Activated CD8-positive, alpha-beta T cell treated with anti-CD3 and anti-CD28 coated beads for 36 hours (primary cell): ENCODE results near the gene ADAMTSL5. TPM values are rescaled to one million over a fixed set of nuclear protein-coding genes. Genes with fewer than 3 reads are reported as not detected.
"Not testable (repeated sequence)": the region's sequence is repeated elsewhere in the genome, so short reads cannot be mapped to it uniquely, and the experiment has no call there.

ENCODE experiments used
- ATAC-seq: fragments of 200-7000 bp; cut with Tn5 transposase; one replicate; pipeline ENCODE4 v1.10.0; 2021; ENCODE audit warnings: mild to moderate bottlenecking, moderate library complexity
- CTCF ChIA-PET: fragments of 350-600 bp; sonication (Branson Sonifier 250); formaldehyde crosslinking; loops from one replicate; lab custom pipeline; 2021; ENCODE audit warnings: antibody characterized with exemption; lab: Charles Lee
- POLR2A ChIA-PET: fragments of 350-600 bp; sonication (Branson Sonifier 250); formaldehyde crosslinking; loops from one replicate; lab custom pipeline; 2021; ENCODE audit warnings: antibody characterized with exemption; lab: Charles Lee
- DNase-seq: peaks from one replicate; pipeline ENCODE4 v3.0.0-alpha.2; 2020
- H3K27ac Mint-ChIP-seq: one replicate; pipeline ENCODE4 v1.8.0; 2021; ENCODE audit warnings: mild to moderate bottlenecking, mixed read lengths
- H3K27me3 Mint-ChIP-seq: one replicate; pipeline ENCODE4 v1.8.0; 2021; ENCODE audit warnings: mixed read lengths
- H3K36me3 Mint-ChIP-seq: one replicate; pipeline ENCODE4 v1.8.0; 2021; ENCODE audit warnings: low read depth, mixed read lengths
- H3K4me1 Mint-ChIP-seq: one replicate; pipeline ENCODE4 v1.8.0; 2021; ENCODE audit warnings: low read depth, mixed read lengths
- H3K4me3 Mint-ChIP-seq: one replicate; pipeline ENCODE4 v1.8.0; 2021; ENCODE audit warnings: mild to moderate bottlenecking, moderate library complexity, mixed read lengths
- H3K9me3 Mint-ChIP-seq: one replicate; pipeline ENCODE4 v1.8.0; 2021; ENCODE audit warnings: mixed read lengths
- intact Hi-C: fragments of 100-400 bp; cut with micrococcal nuclease; formaldehyde crosslinking; loops from one replicate; pipeline ENCODE4 v1.10.0; 2022
- total RNA-seq, 2 experiments: library from RNA; stranded (reverse); gene quantifications; one replicate each; pipeline ENCODE4 v1.2.3, GENCODE V29; 2021
- TF ChIP-seq, protein P1 (sequence below): fragments of 200-600 bp; IDR thresholded peaks from one replicate; pipeline ENCODE4 v1.8.0; 2022; ENCODE audit warnings: antibody characterized with exemption, mild to moderate bottlenecking

Gene ADAMTSL5
- total RNA-seq, 2 experiments from 2014 or later: 1.3 TPM

DNA sequence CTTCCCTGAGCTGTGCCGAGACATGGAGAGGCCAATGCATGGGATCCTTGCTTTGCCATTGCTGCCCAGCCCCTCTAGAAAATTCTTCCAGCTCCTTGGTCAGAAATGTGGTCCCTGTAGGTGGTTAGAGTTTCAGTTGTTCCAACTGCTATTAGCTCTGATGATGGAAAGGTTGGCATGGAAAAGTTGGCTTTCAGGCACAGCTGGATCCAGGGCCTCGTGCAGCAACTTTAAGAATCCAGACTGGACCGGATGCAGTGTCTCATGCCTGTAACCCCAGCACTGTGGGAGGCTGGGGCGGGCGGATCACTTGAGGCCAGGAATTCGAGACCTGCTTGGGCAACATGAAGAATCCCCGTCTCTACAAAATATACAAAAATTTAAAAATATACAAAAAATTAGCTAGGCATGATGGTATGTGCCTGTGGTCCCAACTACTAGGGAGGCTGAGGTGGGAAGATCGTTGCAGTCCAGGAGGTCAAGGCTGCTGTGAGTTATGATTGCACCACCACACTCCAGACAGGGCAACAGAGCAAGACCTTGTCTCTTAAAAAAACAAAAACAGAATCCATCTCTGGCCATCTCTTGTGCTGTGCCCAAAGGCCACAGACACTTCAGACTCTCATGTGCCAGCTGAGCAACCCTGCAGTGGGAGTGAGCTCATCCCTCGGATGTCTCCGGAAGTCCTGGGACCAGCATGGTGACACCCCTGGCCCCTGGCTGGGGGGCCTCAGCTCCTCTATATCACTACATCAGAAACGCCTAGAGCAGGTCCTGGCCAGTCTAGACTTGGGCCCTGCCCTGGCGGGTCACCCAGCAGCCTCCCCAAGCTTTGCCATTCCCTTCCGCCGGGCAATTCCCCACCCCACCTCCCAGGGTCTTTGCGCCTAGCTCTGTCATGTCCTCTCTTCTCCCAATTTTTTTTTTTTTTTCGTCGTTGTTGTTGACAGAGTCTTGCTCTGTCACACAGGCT lies 38.5 kb upstream of the ADAMTSL5 start:
- peaks cover 6% of the 10 kb centered on the region for H3K27me3 Mint-ChIP-seq

GRCh38 chr19:1549332-1549945 lies 36.6 kb upstream of the ADAMTSL5 start:
- H3K27me3 Mint-ChIP-seq: peaks cover 11% of the 10 kb centered on the region

More for the DNA sequence above, 38.5 kb upstream of the ADAMTSL5 start:
- intact Hi-C loops: no loop called here
- Mint-ChIP-seq H3K36me3 (no peaks in the 10 kb centered on the region), H3K4me1 (no peaks in the 10 kb centered on the region), H3K4me3 (no peak overlapping the region), H3K27ac (no peak overlapping the region), H3K9me3 (no peaks in the 10 kb centered on the region)
- no peak for DNase-seq
- ChIA-PET CTCF (interaction anchor here (1.1 kb wide), 1 partner anchor 145 kb away, joined by 3 read pairs; no protein-coding TSS in a partner anchor), POLR2A (interaction anchor here (0.6 to 1.1 kb wide), 2 partner anchors 40 to 129 kb away, joined by 3 read pairs; no protein-coding TSS in a partner anchor)
- TF ChIP-seq, protein P1, sequence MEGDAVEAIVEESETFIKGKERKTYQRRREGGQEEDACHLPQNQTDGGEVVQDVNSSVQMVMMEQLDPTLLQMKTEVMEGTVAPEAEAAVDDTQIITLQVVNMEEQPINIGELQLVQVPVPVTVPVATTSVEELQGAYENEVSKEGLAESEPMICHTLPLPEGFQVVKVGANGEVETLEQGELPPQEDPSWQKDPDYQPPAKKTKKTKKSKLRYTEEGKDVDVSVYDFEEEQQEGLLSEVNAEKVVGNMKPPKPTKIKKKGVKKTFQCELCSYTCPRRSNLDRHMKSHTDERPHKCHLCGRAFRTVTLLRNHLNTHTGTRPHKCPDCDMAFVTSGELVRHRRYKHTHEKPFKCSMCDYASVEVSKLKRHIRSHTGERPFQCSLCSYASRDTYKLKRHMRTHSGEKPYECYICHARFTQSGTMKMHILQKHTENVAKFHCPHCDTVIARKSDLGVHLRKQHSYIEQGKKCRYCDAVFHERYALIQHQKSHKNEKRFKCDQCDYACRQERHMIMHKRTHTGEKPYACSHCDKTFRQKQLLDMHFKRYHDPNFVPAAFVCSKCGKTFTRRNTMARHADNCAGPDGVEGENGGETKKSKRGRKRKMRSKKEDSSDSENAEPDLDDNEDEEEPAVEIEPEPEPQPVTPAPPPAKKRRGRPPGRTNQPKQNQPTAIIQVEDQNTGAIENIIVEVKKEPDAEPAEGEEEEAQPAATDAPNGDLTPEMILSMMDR: no peak
- ATAC-seq: no peak

DNA sequence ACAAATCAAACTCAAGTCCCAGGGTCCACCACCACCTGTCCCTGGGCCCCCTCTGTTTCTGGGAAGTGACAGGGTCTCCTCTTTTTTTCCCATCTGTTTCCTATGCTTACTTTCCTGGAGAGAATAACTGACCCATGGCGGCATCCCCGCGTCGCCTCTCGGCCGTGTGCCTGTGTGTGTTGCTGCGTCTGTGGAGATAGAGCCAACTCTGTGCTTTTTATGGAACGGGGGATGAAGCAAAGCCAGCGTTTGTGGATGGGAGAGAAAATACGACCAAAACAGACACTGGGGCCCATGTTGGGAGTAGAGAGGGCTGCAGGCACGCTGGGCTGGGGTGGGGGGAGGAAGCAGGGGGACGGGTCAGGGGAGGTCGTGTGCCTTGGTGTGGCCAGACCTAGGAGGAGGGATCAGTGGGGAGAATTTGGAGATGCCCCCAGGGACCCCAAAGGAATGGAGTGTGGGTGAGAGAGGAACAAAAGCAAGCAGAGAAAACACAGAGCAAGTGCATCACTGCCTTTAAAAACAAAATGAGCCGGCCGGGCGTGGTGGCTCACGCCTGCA lies 27.6 kb upstream of the ADAMTSL5 start:
- H3K27me3 Mint-ChIP-seq: peaks cover 8% of the 10 kb centered on the region
- POLR2A ChIA-PET: no interaction called here
- intact Hi-C loops: no loop called here
- no peak overlapping the region for H3K4me3 Mint-ChIP-seq
- no peaks in the 10 kb centered on the region for H3K4me1 Mint-ChIP-seq
- TF ChIP-seq, protein P1: no peak
- DNase-seq (no peak), ATAC-seq (no peak)
- CTCF ChIA-PET: interaction anchor here (1.7 kb wide), 1 partner anchor 132 kb away, joined by 4 read pairs; no protein-coding TSS in a partner anchor
- no peak overlapping the region for H3K27ac Mint-ChIP-seq
- H3K36me3 Mint-ChIP-seq: no peaks in the 10 kb centered on the region
- H3K9me3 Mint-ChIP-seq: no peaks in the 10 kb centered on the region

More at GRCh38 chr19:1549332-1549945, 36.6 kb upstream of the ADAMTSL5 start:
- TF ChIP-seq, protein P1: no peak
- Mint-ChIP-seq H3K9me3 (no peaks in the 10 kb centered on the region), H3K4me1 (peaks cover 4% of the 10 kb centered on the region), H3K27ac (no peak overlapping the region), H3K4me3 (no peak overlapping the region), H3K36me3 (no peaks in the 10 kb centered on the region)
- CTCF ChIA-PET: no interaction called here
- intact Hi-C loops: no loop called here
- POLR2A ChIA-PET: no interaction called here
- no peak for ATAC-seq
- no peak for DNase-seq

DNA sequence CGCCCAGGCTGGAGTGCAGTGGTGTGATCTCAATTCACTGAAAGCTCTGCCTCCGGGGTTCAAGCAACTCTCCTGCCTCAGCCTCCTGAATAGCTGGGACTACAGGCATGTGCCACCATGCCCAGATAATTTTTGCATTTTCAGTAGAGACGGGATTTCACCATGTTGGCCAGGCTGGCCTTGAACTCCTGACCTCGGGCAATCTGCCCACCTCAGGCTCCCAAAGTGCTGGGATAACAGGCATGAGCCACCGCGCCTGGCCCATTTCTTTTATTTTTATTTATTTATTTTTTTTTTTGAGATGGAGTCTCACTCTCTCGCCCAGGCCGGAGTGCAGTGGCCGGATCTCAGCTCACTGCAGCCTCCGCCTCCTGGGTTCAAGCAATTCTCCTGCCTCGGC lies 26.9 kb upstream of the ADAMTSL5 start:
- H3K4me1 Mint-ChIP-seq, H3K27me3 Mint-ChIP-seq, H3K27ac Mint-ChIP-seq, H3K36me3 Mint-ChIP-seq, ATAC-seq, CTCF ChIA-PET, DNase-seq, POLR2A ChIA-PET, H3K9me3 Mint-ChIP-seq, intact Hi-C loops, H3K4me3 Mint-ChIP-seq: not testable (repeated sequence)

- TF ChIP-seq, protein P1: no peak
- no peak for ATAC-seq
These were observed 26.2 kb upstream of the ADAMTSL5 start for GRCh38 chr19:1538978-1539377.

DNA sequence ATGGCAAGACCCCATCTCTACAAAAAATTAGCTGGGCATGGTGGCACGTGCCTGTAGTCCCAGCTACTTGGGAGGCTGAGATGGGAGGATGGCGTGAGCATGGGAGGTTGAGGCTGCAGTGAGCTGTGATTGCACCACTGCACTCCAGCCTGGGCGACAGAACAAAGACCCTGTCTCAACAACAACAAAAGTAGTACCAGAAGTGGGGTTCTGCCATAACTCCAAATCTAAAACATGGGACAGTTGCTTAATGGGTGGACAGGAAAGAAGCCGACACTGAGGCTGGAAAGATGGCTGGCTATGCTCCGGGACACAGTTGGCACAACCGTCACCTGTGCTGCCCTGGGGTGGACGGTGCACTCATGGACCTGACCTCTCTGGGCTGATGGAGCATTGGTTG lies 22.9 kb upstream of the ADAMTSL5 start:
- ChIA-PET POLR2A (interaction anchor here (1.0 kb wide), 1 partner anchor 49 kb away, joined by 3 read pairs; no protein-coding TSS in a partner anchor), CTCF (interaction anchor here (1.0 to 1.2 kb wide), 2 partner anchors 11 to 87 kb away, joined by 3 to 6 read pairs; no protein-coding TSS in a partner anchor)
- H3K4me1 Mint-ChIP-seq, H3K4me3 Mint-ChIP-seq, ATAC-seq, H3K27ac Mint-ChIP-seq, H3K36me3 Mint-ChIP-seq, DNase-seq, H3K9me3 Mint-ChIP-seq, intact Hi-C loops, H3K27me3 Mint-ChIP-seq: not testable (repeated sequence)

More at GRCh38 chr19:1538978-1539377, 26.2 kb upstream of the ADAMTSL5 start:
- H3K36me3 Mint-ChIP-seq: no peaks in the 10 kb centered on the region
- no peaks in the 10 kb centered on the region for H3K9me3 Mint-ChIP-seq
- no peak for DNase-seq
- POLR2A ChIA-PET: no interaction called here
- peaks cover 7% of the 10 kb centered on the region for H3K27me3 Mint-ChIP-seq
- H3K4me3 Mint-ChIP-seq: no peak overlapping the region
- intact Hi-C loops: no loop called here
- CTCF ChIA-PET: no interaction called here
- H3K4me1 Mint-ChIP-seq: no peaks in the 10 kb centered on the region
- no peak overlapping the region for H3K27ac Mint-ChIP-seq
